Kidney (tissue), 14 donors: Measurements from ENCODE around the gene PRLH. TPM values are rescaled to one million over a fixed set of nuclear protein-coding genes. Genes with fewer than 3 reads are reported as not detected.

Experiments used
- DNase-seq, 5 donors: peaks; one replicate each; pipeline ENCODE4 v3.0.0-alpha.2; 2013 to 2020
- FAIRE-seq: peaks from 2 replicates; lab custom pipeline; 2012; peaks lifted over from hg19 to GRCh38; lab: Jason Lieb, UNC
- H3K27ac ChIP-seq, 2 donors: one replicate each; pipeline ENCODE4 v1.7.0; 2013; ENCODE audit warnings: low read depth in 2 of 2, low read length in 2 of 2, inconsistent platforms in 1 of 2
- H3K27me3 ChIP-seq: one replicate; pipeline ENCODE4 v1.7.1; 2013; ENCODE audit warnings: low read length, inconsistent platforms; ENCODE audit not compliant: control insufficient read depth, insufficient read depth
- H3K36me3 ChIP-seq, 3 donors: one replicate each; pipeline versions ENCODE4 v1.7.0 to v1.7.1; 2013; ENCODE audit warnings: low read length in 3 of 3, control low read depth in 1 of 3, inconsistent platforms in 1 of 3; ENCODE audit not compliant: insufficient read depth in 3 of 3, control insufficient read depth in 2 of 3
- H3K4me1 ChIP-seq, 3 donors: one replicate each; pipeline versions ENCODE4 v1.7.0 to v1.7.1; 2013; ENCODE audit warnings: low read length in 3 of 3, inconsistent platforms in 1 of 3, low read depth in 1 of 3; ENCODE audit not compliant: control insufficient read depth in 2 of 3, insufficient read depth in 2 of 3
- H3K4me3 ChIP-seq, 3 donors: one replicate each; pipeline versions ENCODE4 v1.7.0 to v1.8.1; 2013; ENCODE audit warnings: low read length in 3 of 3, control low read depth in 1 of 3, inconsistent platforms in 1 of 3
- H3K9ac ChIP-seq, 3 donors: one replicate each; pipeline versions ENCODE4 v1.7.0 to v1.7.1; 2013; ENCODE audit warnings: low read length in 3 of 3, control low read depth in 1 of 3, inconsistent platforms in 1 of 3
- H3K9me3 ChIP-seq, 3 donors: one replicate each; pipeline versions ENCODE4 v1.7.0 to v1.7.1; 2013; ENCODE audit warnings: low read length in 3 of 3, control low read depth in 1 of 3, inconsistent platforms in 1 of 3; ENCODE audit not compliant: control insufficient read depth in 2 of 3, insufficient read depth in 1 of 3
- CTCF ChIP-seq: IDR thresholded peaks from 3 replicates; pipeline ENCODE4 v1.5.1; 2012; ENCODE audit warnings: mild to moderate bottlenecking, moderate library complexity, borderline replicate concordance; ENCODE audit not compliant: insufficient read depth; ENCODE audit errors: extremely low read depth
- intact Hi-C: fragments of 100-400 bp; cut with DNase I; formaldehyde crosslinking; loops from one replicate; pipeline ENCODE4 v1.11.1; 2022
- polyA plus RNA-seq: library from polyadenylated mRNA; stranded (reverse); fragments of 350-450 nt; fragmentation: Illumina TruSeq; extraction: RNeasy Lipid Tissue Mini Kit (QIAGEN cat#74804); gene quantifications from one replicate; pipeline ENCODE4 v1.2.3, GENCODE V29; 2014; ENCODE audit warnings: low read depth, low replicate concordance; ENCODE audit not compliant: insufficient read depth
- total RNA-seq: library from RNA; stranded (reverse); fragmentation: NEBNext Ultra II Directional; extraction: Animal tissue kit (Norgen Biotek cat#: 25700); gene quantifications from one replicate; pipeline ENCODE4 v1.2.1, GENCODE V29; 2021
- donor health status: control.
- donor health status: control.
- donor health status: control.
- donor health status: control.
- donor health status: control.
- donor health status: DM: yes; HTN: yes; CAD: no.
- donor health status: Normal renal cell carcinoma (clear cell type).

The PRLH gene
- total and polyA plus RNA-seq, 2 donors from 2014 or later = not detected

GRCh38 chr2:237547841-237548416, 18.4 kb upstream of the PRLH start:
- intact Hi-C loops = no loop called here
- FAIRE-seq = no peak

GRCh38 chr2:237549216-237549615, 17.2 kb upstream of the PRLH start:
- H3K36me3 ChIP-seq = no peaks in the 10 kb centered on the region
- H3K4me1 ChIP-seq = peaks cover 0 to 6% (median 3%) of the 10 kb centered on the region in 3 donors
- H3K27me3 ChIP-seq = no peaks in the 10 kb centered on the region
- no peak overlapping the region for H3K27ac ChIP-seq
- intact Hi-C loops = no loop called here
- FAIRE-seq = no peak
- TF ChIP-seq CTCF = no peak
- no peak overlapping the region for H3K4me3 ChIP-seq
- DNase-seq = peak in 1 of 5 donors; percentile 35
- no peak overlapping the region for H3K9ac ChIP-seq
- no peaks in the 10 kb centered on the region for H3K9me3 ChIP-seq

More at GRCh38 chr2:237547841-237548416, 18.4 kb upstream of the PRLH start:
- Histone ChIP-seq H3K36me3 (no peaks in the 10 kb centered on the region), H3K9ac (no peak overlapping the region), H3K27me3 (no peaks in the 10 kb centered on the region), H3K4me3 (no peak overlapping the region), H3K9me3 (no peaks in the 10 kb centered on the region), H3K4me1 (peaks cover 0 to 6% (median 3%) of the 10 kb centered on the region in 3 donors), H3K27ac (no peak overlapping the region)
- TF ChIP-seq CTCF = no peak
- DNase-seq = peak in 2 of 5 donors; percentile 58 to 66

- peaks cover 0 to 6% (median 3%) of the 10 kb centered on the region in 3 donors for H3K4me1 ChIP-seq
- H3K4me3 ChIP-seq = no peak overlapping the region
- no peaks in the 10 kb centered on the region for H3K36me3 ChIP-seq
- no peaks in the 10 kb centered on the region for H3K27me3 ChIP-seq
- H3K9me3 ChIP-seq = no peaks in the 10 kb centered on the region
- DNase-seq (peak in 1 of 5 donors; percentile 57), FAIRE-seq (no peak)
- intact Hi-C loops = no loop called here
- no peak overlapping the region for H3K9ac ChIP-seq
- no peak overlapping the region for H3K27ac ChIP-seq
- no peak for TF ChIP-seq CTCF
These were observed 16.5 kb upstream of the PRLH start for GRCh38 chr2:237549643-237550415.
